Measurements from ENCODE around the gene CGB2.
"Not testable (repeated sequence)": the region's sequence is repeated elsewhere in the genome, so short reads cannot be mapped to it uniquely, and the experiment has no call there.

GRCh38 chr19:49025088-49025487 lies 6.6 kb upstream of the CGB2 start:
- TF ChIP-seq POLR2A (IDR thresholded peaks at IDR 0.05; ENCODE audit: low read depth, low read length); POLR2AphosphoS5 (IDR thresholded peaks at IDR 0.05; ENCODE audit: low read depth, low read length); TAF1 (IDR thresholded peaks at IDR 0.05; ENCODE audit: borderline replicate concordance, low read depth, low read length): not testable (repeated sequence)

Data from GM12892 (cell line).